Daoy (cell line): Measurements from ENCODE around the gene MAVS. TPM values are rescaled to one million over a fixed set of nuclear protein-coding genes. Genes with fewer than 3 reads are reported as not detected.

Experiments
- DNase-seq: peaks from one replicate; pipeline ENCODE4 v3.0.0-alpha.2; 2015; ENCODE audit warnings: low read depth
- total RNA-seq: library from RNA; depleted of rRNA; stranded (reverse); fragments of >200 nt; shearing (Covaris generic); gene quantifications from 2 replicates; pipeline ENCODE4 v1.2.3, GENCODE V29; 2014; rRNA removed

MAVS gene
- 9.6 and 11.5 TPM in 2 replicates for total RNA-seq

DNA sequence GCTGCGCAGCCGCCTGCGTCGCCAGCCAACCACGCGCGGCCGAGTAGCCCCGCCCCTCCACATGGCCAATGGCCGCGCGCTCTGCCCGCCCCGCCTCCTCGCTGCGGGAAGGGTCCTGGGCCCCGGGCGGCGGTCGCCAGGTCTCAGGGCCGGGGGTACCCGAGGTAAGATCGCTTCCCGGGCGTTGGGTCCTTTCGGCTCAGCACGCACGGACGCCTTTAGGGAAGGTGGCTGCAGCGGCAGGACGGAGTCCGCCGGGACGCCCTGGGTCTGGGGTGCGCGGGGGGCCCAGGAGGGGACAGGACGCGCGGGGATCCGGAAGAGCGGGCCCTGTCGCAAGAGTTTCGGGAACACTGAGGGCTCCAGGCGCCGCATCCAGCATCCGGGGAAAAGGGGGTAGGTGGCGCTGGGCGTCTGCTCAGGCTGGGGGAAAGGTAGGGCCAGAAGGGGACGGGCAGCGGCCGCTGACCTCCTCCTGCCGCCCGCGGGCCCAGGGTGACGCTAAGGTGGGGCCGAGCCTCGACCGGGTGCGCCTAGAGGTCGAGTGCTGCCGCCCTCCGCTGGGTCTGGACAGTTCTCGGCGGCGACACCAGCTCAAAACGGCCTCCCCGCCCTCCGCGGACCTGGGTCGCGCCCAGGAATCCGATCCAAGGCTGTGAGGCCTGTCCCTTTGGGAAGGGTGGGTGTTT lies at the start of gene MAVS:
Gene MAVS, plus strand, starts transcription at position 95 of the 689 bp plus-strand sequence. CDS start 7,791 bp downstream, outside the sequence.
- DNase-seq, result peak; percentile 93

DNA sequence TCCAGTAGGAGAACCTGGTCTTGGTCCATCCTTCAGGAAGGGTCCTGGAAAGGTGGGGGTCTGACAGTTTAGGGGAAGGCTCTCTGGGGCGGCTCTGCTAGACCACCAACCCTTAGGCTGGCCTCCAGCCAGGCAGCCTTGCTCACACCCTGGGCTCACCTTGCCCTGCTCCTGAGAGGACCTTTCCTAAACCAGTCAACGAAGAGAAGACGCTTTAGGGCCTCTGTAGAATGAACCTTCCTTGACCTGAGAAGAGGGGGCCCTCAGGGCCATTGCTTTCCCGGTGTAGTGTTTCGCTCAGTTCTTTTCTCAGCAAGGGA lies 49.4 kb upstream of the MAVS start:
- no peak for DNase-seq

DNA sequence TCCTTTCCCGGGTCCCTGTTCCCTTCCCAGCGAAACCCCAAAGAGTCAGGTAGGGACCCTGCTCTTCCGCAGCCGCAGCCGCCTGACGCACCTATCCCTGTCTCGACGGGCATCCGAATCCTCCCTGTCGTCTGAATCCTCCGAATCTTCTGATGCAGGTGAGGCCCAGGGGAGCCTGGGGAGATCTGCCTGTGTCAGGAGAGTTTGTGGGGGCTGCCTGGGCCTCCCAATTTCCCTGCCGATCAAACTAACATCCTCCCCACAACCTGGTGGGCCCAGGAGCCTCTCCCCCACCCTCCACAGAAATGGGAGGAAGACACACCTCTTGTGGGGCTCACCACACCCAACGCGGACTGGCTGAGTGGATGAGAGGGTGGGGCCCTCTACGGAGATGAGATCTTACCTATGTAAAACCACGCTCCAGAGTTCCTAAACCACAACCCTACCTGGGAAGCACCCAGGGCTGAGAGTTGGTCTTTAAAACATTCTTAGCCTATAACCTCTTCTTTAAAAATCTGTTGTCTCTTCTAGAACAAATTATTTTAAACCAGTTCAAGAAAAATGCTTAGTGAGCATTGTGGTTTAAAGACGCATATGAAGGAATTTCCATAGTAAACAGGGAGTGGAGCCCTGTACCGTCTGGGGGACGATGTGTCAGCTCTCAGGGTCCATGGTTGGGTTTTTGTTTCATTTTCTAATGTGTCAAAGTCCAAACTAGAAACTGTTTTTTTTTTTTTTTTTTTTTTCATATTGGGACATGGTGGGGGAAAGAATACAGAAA lies 48.9 kb upstream of the MAVS start:
- no peak for DNase-seq

DNA sequence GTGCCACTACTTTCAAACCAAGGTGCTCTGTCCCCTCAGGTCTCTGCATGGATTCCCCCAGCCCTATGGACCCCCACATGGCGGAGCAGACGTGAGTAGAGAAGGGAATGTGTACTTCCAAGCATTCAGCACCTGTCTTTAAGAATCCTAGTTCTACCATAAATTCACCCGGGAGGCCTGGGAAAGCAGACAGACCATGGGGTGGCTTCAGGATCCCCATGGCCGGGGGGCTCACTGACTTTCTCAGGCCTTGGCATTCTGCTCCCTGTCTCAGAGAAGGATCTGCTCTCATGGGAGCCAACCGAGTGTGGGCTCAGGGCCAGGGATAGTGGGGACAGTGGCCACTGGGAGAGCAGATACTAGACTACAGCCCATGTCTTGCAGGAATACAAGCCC lies 48.3 kb upstream of the MAVS start:
- no peak for DNase-seq

DNA sequence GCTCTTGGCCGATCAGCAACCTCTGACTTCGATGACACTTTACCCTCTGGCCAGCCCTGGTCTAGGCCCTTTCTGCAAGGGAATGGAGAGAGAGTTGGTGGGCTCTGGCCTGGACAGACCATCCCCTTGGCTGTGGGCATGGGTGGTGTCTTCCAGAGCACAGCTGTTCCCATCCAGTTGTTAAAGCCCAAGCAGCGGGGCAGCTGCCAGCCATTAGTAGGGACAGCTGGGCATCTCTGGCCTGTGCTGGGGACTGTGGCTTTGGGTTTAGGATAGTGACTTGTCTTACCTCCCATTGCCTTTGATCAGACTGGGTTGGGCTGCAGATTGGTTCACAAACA lies 47.8 kb upstream of the MAVS start:
- DNase-seq, result no peak

DNA sequence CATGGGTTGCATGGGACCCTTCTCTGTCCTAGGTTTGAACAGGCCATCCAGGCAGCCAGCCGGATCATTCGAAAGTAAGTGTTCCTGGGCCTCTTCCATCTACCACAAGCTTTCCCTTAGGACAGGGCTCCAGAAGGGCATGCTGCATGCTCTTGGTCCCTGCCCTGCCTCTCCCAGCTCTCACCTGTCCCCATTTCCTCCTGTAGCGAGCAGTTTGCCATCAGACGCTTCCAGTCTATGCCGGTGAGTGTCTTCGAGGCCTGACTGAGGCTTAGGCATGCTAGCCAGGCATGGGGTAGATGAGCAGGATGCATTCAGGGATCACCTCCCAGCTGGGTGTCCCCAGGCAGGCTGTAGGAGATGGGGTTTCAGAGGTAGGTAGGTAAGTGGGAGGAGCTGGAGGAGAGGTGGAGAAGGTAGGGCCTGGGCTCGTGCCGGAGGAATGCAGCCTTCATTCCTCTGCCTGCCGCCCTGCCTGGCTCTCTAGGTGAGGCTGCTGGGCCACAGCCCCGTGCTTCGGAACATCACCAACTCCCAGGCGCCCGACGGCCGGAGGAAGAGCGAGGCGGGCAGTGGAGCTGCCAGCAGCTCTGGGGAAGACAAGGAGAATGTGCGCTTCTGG lies 46.3 kb upstream of the MAVS start:
- DNase-seq, result no peak

DNA sequence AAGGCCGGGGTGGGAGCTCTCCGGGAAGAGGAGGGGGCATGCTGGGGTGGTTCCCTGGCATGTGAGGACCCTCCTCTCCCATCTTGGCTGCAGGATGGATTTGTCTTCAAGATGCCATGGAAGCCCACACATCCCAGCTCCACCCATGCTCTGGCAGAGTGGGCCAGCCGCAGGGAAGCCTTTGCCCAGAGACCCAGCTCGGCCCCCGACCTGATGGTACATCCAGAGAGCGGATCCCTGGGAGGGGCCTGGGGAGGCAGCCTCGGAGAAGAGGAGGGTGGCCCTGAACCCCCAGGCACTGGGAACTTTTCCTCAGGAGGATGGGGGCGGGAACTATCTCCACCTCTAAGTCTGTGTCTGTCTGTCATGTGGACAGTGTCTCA lies 45.8 kb upstream of the MAVS start:
- no peak for DNase-seq

DNA sequence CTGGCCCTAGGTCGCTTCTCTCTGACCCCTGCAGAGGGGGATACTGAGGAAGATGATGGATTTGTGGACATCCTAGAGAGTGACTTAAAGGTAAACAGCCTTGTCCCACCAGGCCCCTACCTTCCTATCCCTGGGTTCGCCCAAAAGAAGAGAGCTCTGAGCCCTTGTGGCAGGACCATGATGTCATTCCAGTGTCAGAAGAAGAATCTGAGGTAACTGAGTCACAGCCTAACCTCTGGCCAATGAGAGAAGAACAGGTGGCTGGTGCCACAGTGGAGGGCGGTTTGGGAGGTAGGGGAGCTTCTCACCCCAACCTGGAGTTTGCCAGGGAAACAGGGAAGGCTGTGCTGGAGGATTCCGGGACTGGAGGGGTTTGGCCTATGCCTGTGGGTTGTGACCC lies 45.3 kb upstream of the MAVS start:
- no peak for DNase-seq

DNA sequence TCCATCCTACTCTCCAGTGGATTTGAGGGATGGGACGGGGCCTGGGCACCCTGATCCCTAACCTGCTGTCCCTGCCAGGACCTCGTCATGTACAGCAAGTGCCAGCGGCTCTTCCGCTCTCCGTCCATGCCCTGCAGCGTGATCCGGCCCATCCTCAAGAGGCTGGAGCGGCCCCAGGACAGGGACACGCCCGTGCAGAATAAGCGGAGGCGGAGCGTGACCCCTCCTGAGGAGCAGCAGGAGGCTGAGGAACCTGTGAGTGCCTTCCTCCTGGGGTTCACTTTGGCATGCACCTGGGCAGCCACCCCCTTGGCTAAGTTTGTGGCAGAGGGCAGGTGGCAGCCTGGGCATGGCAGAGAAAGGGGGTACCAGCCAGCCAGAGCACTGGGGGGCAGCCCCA lies 44.8 kb upstream of the MAVS start:
- DNase-seq, result no peak

DNA sequence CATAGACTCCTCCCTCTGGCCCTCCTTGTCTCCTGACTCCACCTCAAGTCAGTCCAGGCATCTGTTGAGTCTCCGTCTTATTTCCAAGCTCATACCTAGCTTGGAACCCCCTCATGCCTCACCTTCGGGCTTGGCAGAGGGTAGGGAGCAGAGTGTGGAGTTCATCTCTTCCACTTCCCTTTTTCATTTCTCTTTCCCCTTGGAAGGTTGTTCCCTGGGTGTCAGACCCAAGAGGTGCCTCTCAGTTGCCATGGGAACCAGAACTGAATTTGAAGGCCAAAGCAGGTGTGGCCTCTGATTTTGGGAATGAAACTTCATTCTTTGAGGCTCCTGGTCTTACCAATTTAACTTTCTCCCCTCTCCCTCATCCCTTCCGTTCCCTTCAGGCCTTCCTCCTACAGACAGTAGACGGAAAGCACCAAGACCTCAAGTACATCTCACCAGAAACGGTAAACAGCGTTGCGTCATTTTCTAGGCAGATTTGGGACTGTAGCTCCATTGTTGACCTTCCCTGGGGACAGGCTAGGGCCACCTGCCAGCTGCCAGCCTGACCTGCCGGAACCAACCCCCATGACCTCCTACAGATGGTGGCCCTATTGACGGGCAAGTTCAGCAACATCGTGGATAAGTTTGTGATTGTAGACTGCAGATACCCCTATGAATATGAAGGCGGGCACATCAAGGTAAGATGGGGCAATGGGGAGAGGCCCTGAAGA lies 44.0 kb upstream of the MAVS start:
- no peak for DNase-seq

DNA sequence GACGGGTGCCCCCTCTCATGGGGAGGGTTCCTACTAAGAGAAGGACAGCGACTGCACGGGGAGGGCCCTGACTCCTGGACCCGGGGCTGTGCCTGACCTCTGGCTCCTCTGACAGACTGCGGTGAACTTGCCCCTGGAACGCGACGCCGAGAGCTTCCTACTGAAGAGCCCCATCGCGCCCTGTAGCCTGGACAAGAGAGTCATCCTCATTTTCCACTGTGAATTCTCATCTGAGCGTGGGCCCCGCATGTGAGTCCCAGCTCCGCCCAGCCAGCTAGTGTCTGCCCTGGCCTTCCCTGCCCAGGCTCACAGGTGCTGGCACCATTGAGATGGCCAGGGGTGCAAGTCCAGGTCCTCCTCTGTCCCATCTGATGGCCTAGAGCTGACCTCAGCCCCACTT lies 43.3 kb upstream of the MAVS start:
- no peak for DNase-seq

DNA sequence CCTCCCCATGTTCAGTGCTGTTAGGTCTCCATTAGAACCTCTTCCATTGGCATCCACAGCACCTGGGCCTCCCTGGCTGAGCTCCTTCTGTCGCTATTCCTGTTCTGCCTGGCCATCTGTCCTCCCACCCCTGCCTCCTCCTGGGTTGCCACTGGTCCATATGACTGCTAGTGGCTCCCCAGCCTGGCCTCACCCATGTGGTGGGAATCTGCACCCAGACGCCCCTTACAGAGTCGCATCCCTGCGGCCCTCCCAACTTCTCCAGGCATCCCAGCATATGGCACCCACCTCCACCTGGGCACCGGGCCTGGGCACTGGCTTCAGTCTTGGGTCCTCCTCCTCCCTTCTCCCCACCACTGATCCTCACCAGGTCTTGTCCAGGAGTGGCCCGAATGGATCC lies 42.8 kb upstream of the MAVS start:
- no peak for DNase-seq

DNA sequence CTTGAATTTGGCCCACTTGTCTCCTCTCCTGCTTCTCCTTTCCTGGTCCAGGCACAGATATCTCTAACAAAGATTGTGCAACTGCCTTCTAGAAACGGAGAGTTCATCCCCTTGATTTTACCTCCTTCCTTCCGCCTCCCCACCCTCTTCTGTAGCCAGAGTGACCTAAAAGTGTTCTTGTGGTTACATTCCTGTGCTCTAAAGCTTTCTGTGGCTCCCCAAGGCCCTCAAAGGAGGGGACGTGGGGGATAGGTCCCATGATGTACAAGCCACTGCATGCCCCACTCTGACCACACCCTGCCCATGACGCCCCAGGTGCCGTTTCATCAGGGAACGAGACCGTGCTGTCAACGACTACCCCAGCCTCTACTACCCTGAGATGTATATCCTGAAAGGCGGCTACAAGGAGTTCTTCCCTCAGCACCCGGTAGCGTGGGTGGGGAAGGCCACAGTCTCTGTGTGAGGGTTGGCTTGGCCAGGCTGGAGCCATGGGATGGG lies 42.3 kb upstream of the MAVS start:
- no peak for DNase-seq

DNA sequence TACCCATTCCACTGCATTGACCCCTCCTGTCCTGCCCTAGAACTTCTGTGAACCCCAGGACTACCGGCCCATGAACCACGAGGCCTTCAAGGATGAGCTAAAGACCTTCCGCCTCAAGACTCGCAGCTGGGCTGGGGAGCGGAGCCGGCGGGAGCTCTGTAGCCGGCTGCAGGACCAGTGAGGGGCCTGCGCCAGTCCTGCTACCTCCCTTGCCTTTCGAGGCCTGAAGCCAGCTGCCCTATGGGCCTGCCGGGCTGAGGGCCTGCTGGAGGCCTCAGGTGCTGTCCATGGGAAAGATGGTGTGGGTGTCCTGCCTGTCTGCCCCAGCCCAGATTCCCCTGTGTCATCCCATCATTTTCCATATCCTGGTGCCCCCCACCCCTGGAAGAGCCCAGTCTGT lies 41.9 kb upstream of the MAVS start:
- DNase-seq, result no peak

DNA sequence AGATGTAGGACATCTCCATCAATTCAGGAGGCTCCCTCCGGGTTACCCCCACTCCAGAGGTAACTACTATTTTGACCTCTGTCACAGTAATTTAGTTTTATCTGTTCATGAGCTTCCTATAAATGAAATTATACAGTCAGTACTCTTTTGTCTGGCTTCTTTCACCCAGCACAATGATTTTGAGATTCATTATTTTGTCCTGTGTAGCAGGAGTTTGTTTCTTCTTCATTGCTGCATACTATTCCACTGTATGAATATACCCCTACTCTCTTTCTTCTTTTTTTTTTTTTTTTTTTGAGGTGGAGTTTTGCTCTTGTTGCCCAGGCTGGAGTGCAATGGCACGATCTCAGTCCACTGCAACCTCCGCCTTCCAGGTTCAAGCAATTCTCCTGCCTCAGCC lies 38.1 kb upstream of the MAVS start:
- no peak for DNase-seq

DNA sequence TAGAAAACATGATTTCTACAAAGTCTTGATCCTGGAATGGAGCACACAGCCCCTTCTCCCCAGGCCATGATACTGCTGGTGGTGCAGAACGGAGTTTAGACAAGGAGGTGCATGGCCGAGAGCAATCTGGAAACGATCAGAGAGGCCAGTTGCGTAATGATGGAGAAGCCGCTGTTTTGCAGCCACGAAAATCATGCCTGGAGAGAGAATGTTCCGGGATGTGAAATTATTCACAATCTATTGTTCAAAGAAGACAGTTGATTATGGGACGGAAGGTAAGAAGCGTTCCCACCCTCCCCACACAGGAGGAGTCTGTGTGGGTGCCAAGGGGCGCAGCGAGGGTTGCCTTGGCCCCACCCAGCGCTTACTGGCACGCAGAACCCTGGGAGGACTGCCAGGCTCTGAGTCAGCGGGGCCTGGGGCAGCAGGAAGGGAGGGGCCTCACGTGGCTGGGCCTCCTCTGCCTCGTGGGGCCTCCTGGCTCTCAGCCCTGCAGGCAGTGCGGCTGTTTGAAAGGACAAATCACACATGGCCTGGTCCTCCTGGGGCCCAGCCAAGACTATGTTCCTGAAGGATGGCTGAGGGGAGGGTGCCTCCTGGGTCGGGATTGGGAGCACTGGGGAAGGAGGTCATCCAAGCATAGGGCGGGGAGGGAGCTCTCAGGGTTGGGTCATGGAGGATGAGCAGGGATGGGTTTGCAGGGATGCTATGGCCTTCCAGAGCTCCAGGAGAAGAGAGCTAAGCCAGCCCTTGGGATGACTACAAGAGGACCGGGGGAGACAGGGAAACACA lies 35.0 kb upstream of the MAVS start:
- DNase-seq, result peak; percentile 99

DNA sequence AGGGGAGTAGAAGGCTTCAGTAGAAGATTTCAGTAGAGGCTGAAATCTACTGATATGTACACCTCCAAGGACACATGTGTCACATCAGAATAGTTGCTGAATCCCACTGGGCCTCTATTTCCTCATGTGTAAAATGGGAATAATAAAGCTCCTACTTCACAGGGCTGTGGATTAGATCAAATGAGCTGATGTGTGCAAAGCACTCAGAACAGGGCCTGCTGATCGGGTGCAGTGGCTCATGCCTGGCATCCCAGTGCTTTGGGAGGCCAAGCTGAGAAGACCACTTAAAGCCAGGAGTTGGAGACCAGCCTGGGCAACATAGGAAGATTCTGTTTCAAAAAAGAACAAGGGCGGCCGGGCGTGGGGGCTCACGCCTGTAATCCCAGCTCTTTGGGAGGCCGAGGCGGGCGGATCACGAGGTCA lies 34.4 kb upstream of the MAVS start:
- DNase-seq, result no peak

DNA sequence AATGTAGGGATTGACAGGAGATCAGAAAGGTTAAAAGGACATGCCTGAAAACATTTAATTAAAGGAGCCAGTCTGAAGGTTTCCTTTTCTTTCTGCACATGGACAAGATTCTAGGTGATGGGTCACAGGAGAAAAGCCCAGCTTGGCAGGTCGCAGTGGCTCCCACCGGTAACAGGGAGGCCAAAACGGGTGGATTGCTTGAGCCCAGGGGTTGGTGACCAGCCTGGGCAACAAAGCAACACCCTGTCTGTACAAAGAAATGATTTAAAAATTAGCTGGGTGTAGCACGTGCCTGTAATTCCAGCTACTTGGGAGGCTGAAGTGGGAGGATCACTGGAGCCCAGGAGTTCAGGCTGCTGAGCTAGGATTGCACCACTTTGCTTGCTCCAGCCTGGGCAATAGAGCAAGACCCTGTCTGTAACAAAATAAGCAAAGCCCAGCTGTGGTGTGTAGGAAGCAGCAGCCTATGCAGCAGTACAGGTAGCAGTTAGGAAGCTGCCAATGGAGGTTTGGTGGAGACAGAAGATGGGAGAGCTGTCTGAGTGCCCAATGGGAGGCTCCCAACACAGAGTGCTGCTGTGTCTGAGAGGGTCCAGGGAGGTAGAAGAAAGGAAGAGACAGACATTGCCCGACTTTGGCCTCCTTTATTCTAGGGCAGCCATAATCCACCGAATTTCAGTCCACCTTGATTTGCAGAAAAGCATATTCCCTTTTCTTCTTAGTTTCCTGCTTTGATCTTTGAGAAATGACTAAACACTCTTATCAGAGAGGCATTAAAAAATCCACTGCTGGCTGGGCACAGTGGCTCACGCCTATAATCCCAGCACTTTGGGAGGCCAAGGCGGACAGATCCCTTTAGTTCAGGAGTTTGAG lies 33.4 kb upstream of the MAVS start:
- DNase-seq, result no peak

DNA sequence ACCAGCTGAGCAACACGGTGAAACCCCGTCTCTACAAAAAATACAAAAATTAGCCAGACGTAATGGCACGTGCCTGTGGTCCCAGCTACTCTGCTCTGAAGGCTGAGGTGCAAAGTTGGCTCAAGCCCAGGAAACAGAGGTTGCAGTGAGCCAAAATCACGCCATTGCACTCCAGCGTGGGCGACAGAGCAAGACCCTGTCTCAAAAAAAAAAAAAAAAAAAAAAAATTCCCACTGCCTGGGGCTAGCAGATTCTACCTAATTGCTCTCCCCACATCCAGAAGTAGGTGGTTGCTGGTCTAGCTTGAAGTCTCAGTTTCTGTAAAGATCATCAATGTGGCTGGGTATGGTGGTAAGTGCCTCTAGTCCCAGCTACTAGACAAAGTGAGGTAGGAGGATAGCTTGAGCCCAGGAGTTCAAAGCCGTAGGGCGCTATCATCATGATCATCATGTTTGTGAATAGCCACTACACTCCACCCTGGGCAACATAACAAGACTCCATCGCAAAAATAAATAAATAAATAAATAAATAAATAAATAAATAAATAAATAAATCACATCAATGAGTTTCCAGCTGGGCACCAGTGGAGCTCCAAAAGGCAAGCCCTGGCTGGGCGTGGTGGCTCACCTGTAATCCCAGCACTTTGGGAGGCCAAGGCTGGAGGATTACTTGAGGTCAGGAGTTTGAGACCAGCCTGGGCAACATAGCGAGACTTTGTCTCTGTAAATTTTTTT lies 32.6 kb upstream of the MAVS start:
- no peak for DNase-seq

DNA sequence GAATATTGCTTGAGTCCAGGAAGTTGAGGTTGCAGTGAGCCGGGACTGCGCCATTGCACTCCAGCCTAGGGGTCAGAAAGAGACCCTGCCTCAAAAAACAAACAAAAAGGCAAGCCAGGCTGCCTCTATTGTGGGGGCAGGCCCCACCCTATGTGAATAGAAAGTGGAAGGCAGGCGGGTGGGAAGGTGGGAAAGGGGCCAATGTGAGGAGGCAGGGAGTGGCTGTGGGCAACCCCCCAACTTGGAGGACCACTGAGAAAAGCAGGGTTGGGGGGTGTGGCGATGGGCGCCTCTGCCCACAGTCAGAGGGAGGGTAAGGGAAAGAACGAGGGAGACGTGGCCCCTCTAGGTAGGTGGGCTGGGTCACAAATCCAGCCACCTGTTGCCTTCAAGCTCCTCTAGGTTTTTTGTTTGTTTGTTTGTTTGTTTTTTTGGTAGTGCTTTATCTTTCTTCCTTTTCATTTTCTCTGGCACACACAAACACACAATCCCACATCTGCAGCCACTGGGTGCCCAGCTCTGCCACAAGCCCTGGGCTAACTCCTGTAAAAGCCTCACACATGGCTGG lies 31.6 kb upstream of the MAVS start:
- DNase-seq, result no peak
